ENCODE data around the gene HDAC9.

The HDAC9 gene

GRCh38 chr7:18655912-18656311 lies 160.4 kb downstream of the HDAC9 start:
- DNase-seq (ENCODE audit: low read depth, low spot score) = no peak

DNA sequence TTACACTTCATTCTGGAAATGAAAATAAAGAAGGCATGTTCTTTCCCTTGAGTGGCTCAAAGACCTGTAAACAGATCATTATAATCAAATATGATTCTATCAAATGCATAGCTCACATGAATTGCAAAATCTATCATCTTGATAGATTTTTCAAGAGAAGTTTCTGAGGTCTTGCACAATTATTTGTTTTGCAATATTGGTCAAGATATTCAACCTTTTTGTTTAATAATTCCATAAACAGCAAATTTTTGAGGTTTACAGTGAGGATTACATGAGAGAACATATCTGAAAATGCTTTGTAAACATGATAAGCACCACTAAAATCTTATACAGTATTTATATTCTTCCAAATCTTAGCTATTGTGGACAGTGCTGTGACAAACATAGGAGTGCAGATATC lies 160.8 kb downstream of the HDAC9 start:
- DNase-seq (ENCODE audit: low read depth, low spot score) = no peak

DNA sequence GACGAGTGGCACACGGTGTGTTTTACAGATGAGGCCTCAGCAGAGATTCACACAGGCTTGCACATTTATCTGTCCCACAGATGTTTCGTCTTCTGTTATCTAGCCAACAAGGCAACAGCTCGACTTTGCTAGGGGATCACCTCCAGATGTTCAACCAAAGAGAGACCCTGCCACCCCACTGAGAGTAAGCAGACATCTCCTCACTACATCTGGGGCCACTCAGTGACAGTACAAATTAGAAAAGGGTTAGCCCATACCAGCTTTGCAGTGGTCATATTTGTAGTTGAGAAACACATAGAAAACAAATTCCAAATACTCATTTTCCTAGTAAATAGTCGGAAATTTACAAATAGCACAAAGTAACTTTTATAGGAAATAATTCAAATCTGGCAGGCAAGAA lies 164.2 kb downstream of the HDAC9 start:
- no peak for DNase-seq (ENCODE audit: low read depth, low spot score)

GRCh38 chr7:18663321-18663720 lies 167.8 kb downstream of the HDAC9 start:
- no peak for DNase-seq (ENCODE audit: low read depth, low spot score)

GRCh38 chr7:18666107-18666728 lies 170.7 kb downstream of the HDAC9 start:
- peak; percentile 16 for DNase-seq (ENCODE audit: low read depth, low spot score)

GRCh38 chr7:18667466-18667865 lies 171.9 kb downstream of the HDAC9 start:
- no peak for DNase-seq (ENCODE audit: low read depth, low spot score)

DNA sequence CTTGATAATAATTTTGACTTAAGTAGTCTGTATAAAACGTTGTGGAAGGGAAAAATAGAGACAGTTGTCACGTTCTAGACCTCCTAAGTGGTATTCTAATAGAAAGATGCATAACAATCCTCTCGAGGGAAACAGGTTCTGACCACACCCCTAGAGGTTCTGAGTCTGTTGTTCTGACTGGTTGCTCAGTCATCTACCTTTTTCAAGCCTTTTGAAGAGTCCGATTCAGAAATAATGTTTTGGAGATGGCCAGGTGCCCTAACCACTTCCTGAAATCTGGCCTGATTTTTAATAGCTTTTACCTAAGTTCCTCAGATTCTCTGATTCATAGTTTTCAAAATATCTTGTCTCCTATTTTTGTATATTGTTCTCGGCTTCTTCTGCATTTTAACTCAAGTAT lies 175.6 kb downstream of the HDAC9 start:
- DNase-seq (ENCODE audit: low read depth, low spot score) = no peak

- DNase-seq (ENCODE audit: low read depth, low spot score) = no peak
Observed at GRCh38 chr7:18675579-18675978, 180.0 kb downstream of the HDAC9 start.

DNA sequence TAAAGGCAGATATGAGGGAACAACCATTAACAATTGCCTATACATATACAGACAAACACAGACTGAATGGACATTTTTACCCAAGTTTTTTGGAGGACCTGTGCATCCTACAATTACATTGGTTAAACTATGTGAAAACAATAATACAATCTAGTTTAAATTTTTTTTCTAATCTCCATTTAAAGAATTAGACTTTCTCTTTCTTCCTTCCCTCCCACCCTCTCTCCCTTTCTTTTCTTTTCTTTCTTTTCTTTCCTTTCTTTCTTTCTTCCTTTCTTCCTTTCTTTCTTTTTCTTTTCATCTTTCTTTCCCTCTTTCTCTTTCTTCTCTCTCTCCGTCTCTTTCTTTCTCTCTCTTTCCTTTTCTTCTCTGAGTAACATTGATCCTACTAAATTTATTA lies 183.7 kb downstream of the HDAC9 start:
- DNase-seq (ENCODE audit: low read depth, low spot score) = no peak

- no peak for DNase-seq (ENCODE audit: low read depth, low spot score)
Observed at GRCh38 chr7:18680576-18680975, 185.0 kb downstream of the HDAC9 start.

GRCh38 chr7:18684916-18685315 lies 189.4 kb downstream of the HDAC9 start:
- no peak for DNase-seq (ENCODE audit: low read depth, low spot score)

DNA sequence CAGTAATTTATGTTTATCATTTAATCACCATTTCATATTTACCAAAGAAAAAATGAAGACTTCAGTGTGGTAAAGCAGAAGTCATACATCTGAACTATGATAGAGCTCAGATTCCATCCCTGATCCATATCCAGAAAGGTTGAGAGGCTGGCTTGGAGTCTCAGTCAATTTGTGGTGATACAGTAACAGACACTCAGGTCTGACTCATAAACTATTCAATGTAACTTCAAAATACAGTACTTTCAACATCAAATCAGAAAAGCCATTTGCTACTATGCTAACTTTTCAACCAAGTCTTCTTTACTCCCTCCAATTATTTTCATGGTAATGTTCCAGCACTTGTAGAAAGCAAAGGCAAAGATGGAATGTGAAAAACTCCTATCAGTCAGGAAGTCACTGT lies 190.4 kb downstream of the HDAC9 start:
- DNase-seq (ENCODE audit: low read depth, low spot score) = no peak

GRCh38 chr7:18689551-18689950 lies 194.0 kb downstream of the HDAC9 start:
- no peak for DNase-seq (ENCODE audit: low read depth, low spot score)

GRCh38 chr7:18693406-18693805 lies 197.9 kb downstream of the HDAC9 start:
- DNase-seq (ENCODE audit: low read depth, low spot score) = no peak

DNA sequence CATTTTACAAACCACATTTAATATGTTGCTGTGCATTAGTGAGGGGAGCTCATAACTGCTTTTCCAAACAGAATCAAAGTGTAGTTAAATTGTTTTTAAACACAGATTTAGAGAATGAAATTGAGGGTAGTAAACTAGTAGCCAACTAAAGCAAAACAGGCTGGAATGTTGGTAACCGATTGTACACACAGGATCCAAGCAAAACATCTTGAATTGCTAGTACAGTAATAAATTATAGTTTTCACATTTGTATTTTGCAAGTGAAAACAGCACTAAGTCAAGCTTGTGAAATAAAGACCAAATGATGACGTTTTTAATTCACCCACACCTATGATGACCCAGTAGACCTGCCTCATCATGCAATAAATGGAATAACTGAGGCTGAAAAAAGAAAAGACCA lies 198.3 kb downstream of the HDAC9 start:
- no peak for DNase-seq (ENCODE audit: low read depth, low spot score)

DNA sequence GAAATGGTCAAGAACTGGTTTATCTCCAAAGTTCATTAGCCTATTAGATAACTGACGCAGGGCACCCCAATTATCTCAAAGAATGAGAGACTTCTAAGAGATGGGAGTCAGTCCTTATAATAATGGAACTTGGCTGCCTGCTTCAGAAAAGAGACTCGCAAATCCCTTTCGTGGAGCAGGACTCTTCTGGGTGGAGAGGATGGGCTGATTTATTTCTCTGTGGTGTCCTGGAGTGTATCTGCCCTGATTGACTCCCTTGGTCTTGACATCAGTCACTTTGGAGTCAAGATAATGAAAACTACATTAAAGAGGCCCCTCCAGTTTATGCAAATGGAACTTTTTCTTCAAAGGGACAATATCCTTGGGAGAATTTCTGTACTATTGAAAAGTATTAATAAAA lies 198.9 kb downstream of the HDAC9 start:
- DNase-seq (ENCODE audit: low read depth, low spot score) = no peak

- no peak for DNase-seq (ENCODE audit: low read depth, low spot score)
Observed at GRCh38 chr7:18694911-18695310, 199.4 kb downstream of the HDAC9 start.

GRCh38 chr7:18698258-18698734 lies 202.7 kb downstream of the HDAC9 start:
- no peak for DNase-seq (ENCODE audit: low read depth, low spot score)

DNA sequence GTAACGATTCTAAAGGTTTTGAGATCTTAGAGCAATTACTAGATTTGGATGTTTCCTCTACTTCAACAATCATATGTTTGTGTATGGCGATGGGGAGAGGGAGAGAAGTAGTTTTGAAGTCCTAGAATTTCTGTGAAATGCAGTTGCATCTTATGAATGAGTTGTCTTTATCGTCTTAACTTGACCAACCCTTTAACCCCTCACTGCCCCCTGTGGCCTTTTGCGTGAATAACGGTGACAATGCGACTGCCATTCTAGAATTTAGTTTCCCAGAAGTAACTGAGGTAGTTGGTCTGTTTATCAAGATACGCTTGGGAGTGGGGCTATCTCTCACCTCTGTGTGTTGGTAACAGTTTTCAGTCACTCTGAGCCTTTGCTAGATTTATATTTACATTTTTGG lies 204.6 kb downstream of the HDAC9 start:
- DNase-seq (ENCODE audit: low read depth, low spot score) = no peak

GRCh38 chr7:18702071-18702829 lies 206.7 kb downstream of the HDAC9 start:
- no peak for DNase-seq (ENCODE audit: low read depth, low spot score)

- no peak for DNase-seq (ENCODE audit: low read depth, low spot score)
Observed at GRCh38 chr7:18703685-18704084, 208.1 kb downstream of the HDAC9 start.

DNA sequence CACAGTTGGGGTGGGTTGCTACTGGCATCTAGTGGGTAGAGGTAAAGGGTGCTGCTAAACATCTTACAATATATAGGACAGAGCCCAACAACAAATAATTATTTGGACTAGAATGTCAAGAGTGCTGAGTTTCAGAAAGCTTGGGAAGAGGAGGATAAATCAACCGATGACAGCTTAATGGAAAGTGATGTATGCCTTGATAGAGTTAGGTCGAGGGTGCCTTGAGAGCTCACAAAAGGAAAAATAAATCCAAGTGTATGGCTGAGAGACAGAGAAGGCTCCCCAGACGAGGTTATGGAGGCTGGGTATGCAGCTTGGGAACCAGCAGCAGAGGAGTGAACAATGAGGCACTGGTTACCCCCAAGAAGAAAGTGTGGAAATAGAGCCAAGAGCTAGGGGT lies 211.1 kb downstream of the HDAC9 start:
- DNase-seq (ENCODE audit: low read depth, low spot score) = no peak

GRCh38 chr7:18708204-18708603 lies 212.7 kb downstream of the HDAC9 start:
- no peak for DNase-seq (ENCODE audit: low read depth, low spot score)
